GM12891 (cell line): ENCODE measurements around the gene SLC25A24.

Source experiments
- DNase-seq: peaks from one replicate; pipeline ENCODE4 v3.0.0; 2011; ENCODE audit warnings: low spot score; ENCODE audit not compliant: insufficient read length
- FAIRE-seq: peaks from 2 replicates; lab custom pipeline; 2011; peaks lifted over from hg19 to GRCh38; lab: Jason Lieb, UNC
- PAX5 ChIP-seq: IDR thresholded peaks from 2 replicates; pipeline ENCODE4 v1.6.1; 2011; ENCODE audit warnings: low read length, moderate library complexity, mild to moderate bottlenecking; ENCODE audit not compliant: insufficient read depth, severe bottlenecking
- POLR2A ChIP-seq: IDR thresholded peaks from 2 replicates; pipeline ENCODE4 v1.6.1; 2011; ENCODE audit warnings: low read depth, low read length, control low read depth
- POLR2AphosphoS5 ChIP-seq: IDR thresholded peaks from 2 replicates; pipeline ENCODE4 v1.6.1; 2011; ENCODE audit warnings: low read depth, low read length, control low read depth
- POU2F2 ChIP-seq: IDR thresholded peaks from 2 replicates; pipeline ENCODE4 v1.6.1; 2011; ENCODE audit warnings: low read depth, mild to moderate bottlenecking, control low read depth, low read length, moderate library complexity
- SPI1 ChIP-seq: IDR thresholded peaks from 2 replicates; pipeline ENCODE4 v1.6.1; 2011; ENCODE audit warnings: low read depth, low read length, control low read depth
- TAF1 ChIP-seq: IDR thresholded peaks from 2 replicates; pipeline ENCODE4 v1.6.1; 2011; ENCODE audit warnings: low read depth, low read length, control low read depth

SLC25A24 gene

DNA sequence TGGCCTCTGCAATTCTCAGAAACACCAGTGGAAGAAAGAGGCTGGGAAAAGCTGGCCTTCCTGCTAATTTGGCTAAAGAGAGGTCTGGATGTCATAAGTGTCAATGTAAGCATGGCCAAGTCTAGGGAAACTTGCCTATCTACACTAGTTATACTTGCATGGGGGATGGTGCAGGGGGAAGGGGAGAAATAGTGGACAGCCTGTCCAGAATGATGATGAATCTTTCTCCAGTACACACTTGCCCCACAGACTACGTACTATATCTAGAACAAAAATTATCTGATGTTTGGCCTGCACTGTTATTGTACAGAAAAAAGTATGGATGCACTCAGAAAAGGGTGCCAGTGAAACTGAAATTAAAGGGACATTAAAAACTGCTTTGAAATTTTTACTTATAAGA lies 114.5 kb downstream of the SLC25A24 start:
- TF ChIP-seq POU2F2 (no peak), TAF1 (no peak), POLR2AphosphoS5 (no peak), PAX5 (no peak)
- DNase-seq (no peak), FAIRE-seq (no peak)

DNA sequence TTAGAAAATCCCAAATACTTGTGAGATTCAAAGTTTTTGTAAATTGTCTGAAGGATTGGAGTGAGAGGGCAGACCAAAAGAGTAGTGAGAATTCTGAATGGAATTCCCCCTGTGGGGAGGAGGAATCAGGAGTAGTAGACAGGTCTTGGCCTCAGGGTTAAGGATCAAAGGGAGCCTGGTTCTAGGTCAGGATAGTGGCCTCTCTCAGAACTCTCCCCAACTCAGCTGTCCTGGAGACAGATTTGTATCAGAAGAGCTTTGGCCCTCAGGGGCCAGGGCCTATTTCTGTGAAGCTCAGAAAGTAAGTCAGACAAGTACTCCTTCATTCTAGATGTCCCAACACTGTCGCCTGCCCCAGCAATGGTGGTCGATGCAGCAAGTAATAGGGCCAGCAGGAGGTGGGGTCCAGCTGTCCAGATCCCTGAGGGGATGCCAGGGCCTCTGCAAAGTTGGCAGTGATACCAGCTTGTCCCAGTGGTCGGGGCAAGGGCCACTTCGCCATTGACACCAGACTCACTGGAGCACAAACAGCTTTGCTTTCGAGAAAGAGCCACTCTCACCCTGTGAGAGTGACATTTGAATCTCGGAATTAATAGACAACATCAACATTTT lies 115.2 kb downstream of the SLC25A24 start:
- TF ChIP-seq POLR2A (no peak), POLR2AphosphoS5 (no peak), PAX5 (no peak), SPI1 (no peak), TAF1 (no peak), POU2F2 (no peak)
- FAIRE-seq (no peak), DNase-seq (no peak)
